Skeletal muscle satellite cell (primary cell): Measurements from ENCODE around the gene DACH2.

Source experiments
- H3K27me3 ChIP-seq: 2 replicates; pipeline ENCODE4 v1.7.0; 2013; ENCODE audit warnings: low read length; ENCODE audit not compliant: control insufficient read depth, insufficient read depth
- H3K36me3 ChIP-seq: 2 replicates; pipeline ENCODE4 v1.7.0; 2013; ENCODE audit warnings: mild to moderate bottlenecking, control low read depth, low read length; ENCODE audit not compliant: insufficient read depth
- H3K4me1 ChIP-seq: 2 replicates; pipeline ENCODE4 v1.7.0; 2013; ENCODE audit warnings: low read length; ENCODE audit not compliant: control insufficient read depth, insufficient read depth
- H3K4me2 ChIP-seq: 2 replicates; pipeline ENCODE4 v1.7.0; 2013; ENCODE audit warnings: mild to moderate bottlenecking, low read length
- H3K4me3 ChIP-seq: 2 replicates; pipeline ENCODE4 v1.7.0; 2013; ENCODE audit warnings: low read length
- H3K9ac ChIP-seq: 2 replicates; pipeline ENCODE4 v1.7.0; 2013; ENCODE audit warnings: mild to moderate bottlenecking, low read depth, low read length, moderate library complexity
- H3K9me3 ChIP-seq: replicated peaks from 2 replicates; pipeline ENCODE4 v1.7.0; 2013; ENCODE audit warnings: mild to moderate bottlenecking, control low read depth, low read length

DACH2 gene

DNA sequence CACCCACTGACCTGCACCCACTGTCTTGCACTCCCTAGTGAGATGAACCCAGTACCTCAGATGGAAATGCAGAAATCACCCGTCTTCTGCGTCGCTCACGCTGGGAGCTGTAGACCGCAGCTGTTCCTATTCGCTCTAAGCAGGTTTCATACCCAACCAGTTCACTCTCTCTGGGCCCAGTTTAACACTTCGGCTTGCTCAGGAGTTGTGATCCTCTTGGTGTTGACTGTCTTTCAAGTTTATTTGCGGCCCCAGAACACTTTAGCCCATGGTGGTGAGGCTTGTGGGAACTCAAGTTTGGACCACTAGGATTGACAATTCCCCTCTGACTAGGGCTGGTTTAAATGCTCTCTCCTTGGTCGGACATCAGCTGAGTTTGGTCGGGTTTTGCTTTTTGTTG lies 147.0 kb downstream of the DACH2 start:
- Histone ChIP-seq H3K4me2 (no peak overlapping the region), H3K36me3 (no peaks in the 10 kb centered on the region), H3K9ac (no peak overlapping the region), H3K27me3 (no peaks in the 10 kb centered on the region), H3K4me3 (no peak overlapping the region), H3K4me1 (no peaks in the 10 kb centered on the region), H3K9me3 (no peaks in the 10 kb centered on the region)

GRCh38 chrX:86322913-86323312 lies 174.7 kb downstream of the DACH2 start:
- no peaks in the 10 kb centered on the region for H3K4me1 ChIP-seq
- H3K27me3 ChIP-seq: no peaks in the 10 kb centered on the region
- H3K36me3 ChIP-seq: no peaks in the 10 kb centered on the region
- no peak overlapping the region for H3K9ac ChIP-seq
- H3K9me3 ChIP-seq: peaks cover 9% of the 10 kb centered on the region
- H3K4me3 ChIP-seq: no peak overlapping the region
- no peak overlapping the region for H3K4me2 ChIP-seq

GRCh38 chrX:86329174-86329573 lies 180.9 kb downstream of the DACH2 start:
- no peaks in the 10 kb centered on the region for H3K4me1 ChIP-seq
- no peaks in the 10 kb centered on the region for H3K27me3 ChIP-seq
- no peak overlapping the region for H3K4me3 ChIP-seq
- H3K9me3 ChIP-seq: no peaks in the 10 kb centered on the region
- H3K9ac ChIP-seq: no peak overlapping the region
- no peak overlapping the region for H3K4me2 ChIP-seq
- no peaks in the 10 kb centered on the region for H3K36me3 ChIP-seq

DNA sequence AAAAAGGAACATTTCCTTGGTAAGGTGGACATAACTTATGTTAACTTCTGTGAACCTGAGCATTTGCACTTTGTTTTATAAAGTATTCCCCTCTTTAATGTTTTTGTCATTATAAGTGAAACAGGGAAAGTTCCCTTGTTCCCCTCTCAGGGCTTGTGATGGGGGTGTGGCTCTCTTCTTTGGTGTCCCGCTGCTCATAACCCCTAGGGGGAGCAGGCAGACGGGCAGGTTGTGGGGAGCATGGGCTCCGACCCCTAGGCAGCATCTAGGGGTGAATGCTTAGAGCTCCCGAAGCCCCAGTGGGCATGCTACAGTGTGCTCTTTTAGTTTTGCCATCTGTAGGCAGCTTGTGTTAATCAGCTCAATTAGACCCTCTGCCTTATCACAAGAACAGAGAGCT lies 200.4 kb downstream of the DACH2 start:
- H3K9ac ChIP-seq: no peak overlapping the region
- no peaks in the 10 kb centered on the region for H3K36me3 ChIP-seq
- H3K4me1 ChIP-seq: no peaks in the 10 kb centered on the region
- no peaks in the 10 kb centered on the region for H3K27me3 ChIP-seq
- H3K4me3 ChIP-seq: no peak overlapping the region
- no peaks in the 10 kb centered on the region for H3K9me3 ChIP-seq
- no peak overlapping the region for H3K4me2 ChIP-seq

- Histone ChIP-seq H3K27me3 (no peaks in the 10 kb centered on the region), H3K9me3 (no peaks in the 10 kb centered on the region), H3K4me1 (no peaks in the 10 kb centered on the region), H3K36me3 (no peaks in the 10 kb centered on the region), H3K4me3 (no peak overlapping the region), H3K4me2 (no peak overlapping the region), H3K9ac (no peak overlapping the region)
Measured at GRCh38 chrX:86349115-86349514, 200.9 kb downstream of the DACH2 start.

- Histone ChIP-seq H3K36me3 (no peaks in the 10 kb centered on the region), H3K4me1 (no peaks in the 10 kb centered on the region), H3K9ac (no peak overlapping the region), H3K4me2 (no peak overlapping the region), H3K9me3 (no peaks in the 10 kb centered on the region), H3K4me3 (no peak overlapping the region), H3K27me3 (no peaks in the 10 kb centered on the region)
Measured at GRCh38 chrX:86369847-86370630, 221.8 kb downstream of the DACH2 start.

- H3K4me1 ChIP-seq: no peaks in the 10 kb centered on the region
- H3K9me3 ChIP-seq: no peaks in the 10 kb centered on the region
- no peak overlapping the region for H3K9ac ChIP-seq
- no peak overlapping the region for H3K4me3 ChIP-seq
- H3K27me3 ChIP-seq: no peaks in the 10 kb centered on the region
- H3K4me2 ChIP-seq: no peak overlapping the region
- no peaks in the 10 kb centered on the region for H3K36me3 ChIP-seq
Measured at GRCh38 chrX:86370927-86371326, 222.7 kb downstream of the DACH2 start.

DNA sequence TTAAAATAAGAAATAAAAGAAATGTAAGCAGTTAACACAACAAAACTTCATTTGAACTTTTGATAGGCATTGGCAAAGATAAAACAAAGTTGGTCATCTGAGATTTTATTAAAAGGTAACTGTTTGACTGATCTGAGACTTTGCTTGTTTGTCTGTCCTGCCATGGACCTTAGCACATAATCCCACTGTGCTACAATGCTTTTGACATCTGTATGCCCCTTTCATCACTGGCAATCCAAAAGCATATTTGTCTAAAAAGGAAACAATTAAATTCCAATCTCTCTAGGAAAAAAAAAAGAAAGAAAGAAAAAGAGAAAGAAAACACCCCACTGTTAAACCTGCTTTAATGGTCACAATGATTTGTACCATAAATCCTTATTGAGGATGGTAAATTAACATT lies 231.0 kb downstream of the DACH2 start:
- Histone ChIP-seq H3K36me3 (no peaks in the 10 kb centered on the region), H3K9me3 (no peaks in the 10 kb centered on the region), H3K4me2 (no peak overlapping the region), H3K9ac (no peak overlapping the region), H3K4me1 (peaks cover 3% of the 10 kb centered on the region), H3K27me3 (no peaks in the 10 kb centered on the region), H3K4me3 (no peak overlapping the region)

GRCh38 chrX:86383681-86384540 lies 235.7 kb downstream of the DACH2 start:
- Histone ChIP-seq H3K4me3 (no peak overlapping the region), H3K36me3 (no peaks in the 10 kb centered on the region), H3K4me2 (no peak overlapping the region), H3K9ac (no peak overlapping the region), H3K27me3 (no peaks in the 10 kb centered on the region), H3K9me3 (no peaks in the 10 kb centered on the region), H3K4me1 (no peaks in the 10 kb centered on the region)

- no peaks in the 10 kb centered on the region for H3K9me3 ChIP-seq
- H3K9ac ChIP-seq: no peak overlapping the region
- no peaks in the 10 kb centered on the region for H3K4me1 ChIP-seq
- H3K36me3 ChIP-seq: no peaks in the 10 kb centered on the region
- H3K4me3 ChIP-seq: no peak overlapping the region
- no peak overlapping the region for H3K4me2 ChIP-seq
- no peaks in the 10 kb centered on the region for H3K27me3 ChIP-seq
Measured at GRCh38 chrX:86407371-86407770, 259.1 kb downstream of the DACH2 start.

DNA sequence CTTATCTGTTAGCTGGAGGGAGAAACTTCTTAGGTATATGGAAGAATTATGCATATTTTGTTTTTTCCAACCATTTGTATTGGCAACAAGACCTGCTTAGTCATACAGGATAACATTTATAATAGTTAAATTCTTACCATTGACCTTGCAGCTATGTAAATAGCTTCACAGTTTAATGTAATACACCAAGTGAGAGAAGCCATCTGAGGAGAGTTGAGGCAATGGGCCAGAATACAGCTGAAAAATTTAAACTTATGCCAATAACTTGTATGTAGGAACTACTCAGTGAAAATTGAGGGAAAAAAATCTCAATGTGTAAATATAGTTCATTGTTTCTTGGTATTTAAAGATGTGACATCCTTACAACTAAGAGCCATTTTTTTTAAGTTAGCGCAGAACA lies 273.5 kb downstream of the DACH2 start:
- Histone ChIP-seq H3K27me3 (no peaks in the 10 kb centered on the region), H3K4me2 (no peak overlapping the region), H3K9ac (no peak overlapping the region), H3K4me3 (no peak overlapping the region), H3K36me3 (no peaks in the 10 kb centered on the region), H3K9me3 (no peaks in the 10 kb centered on the region), H3K4me1 (no peaks in the 10 kb centered on the region)
